HepG2 (cell line): ENCODE results near the gene DUS2. TPM values are rescaled to one million over a fixed set of nuclear protein-coding genes. Genes with fewer than 3 reads are reported as not detected.

Source experiments
- ARID2 ChIP-seq: sonication (generic); formaldehyde crosslinking; IDR thresholded peaks from 2 replicates; pipeline ENCODE4 v1.8.1; 2022; ENCODE audit warnings: mild to moderate bottlenecking, missing genetic modification reagents, borderline replicate concordance
- BCL6 ChIP-seq: IDR thresholded peaks from 2 replicates; pipeline ENCODE4 v1.6.1; 2016; ENCODE audit warnings: missing genetic modification reagents, missing compliant biosample characterization
- BHLHE40 ChIP-seq: IDR thresholded peaks from 2 replicates; pipeline ENCODE4 v1.6.1; 2011; ENCODE audit warnings: low read length, improper control_type of control experiment
- EP300 ChIP-seq, 3 experiments: sonication (generic) in 1 of 3; formaldehyde crosslinking in 1 of 3; IDR thresholded peaks; 2 replicates each; pipeline versions ENCODE4 v1.5.1 to v1.6.1; 2011 to 2020; ENCODE audit warnings: low read depth in 2 of 3, low read length in 2 of 3, borderline replicate concordance in 1 of 3, improper control_type of control experiment in 1 of 3, mild to moderate bottlenecking in 1 of 3, missing genetic modification reagents in 1 of 3, moderate library complexity in 1 of 3
- FOXA1 ChIP-seq, 2 experiments: fragments of 450-650 bp in 1 of 2; sonication (generic) in 1 of 2; formaldehyde crosslinking in 1 of 2; IDR thresholded peaks; 2 replicates each; pipeline versions ENCODE4 v1.4.0 to v1.6.1; 2016 to 2020; ENCODE audit warnings: missing genetic modification reagents in 1 of 2
- GATAD1 ChIP-seq: IDR thresholded peaks from 2 replicates; pipeline ENCODE4 v1.6.1; 2016; ENCODE audit warnings: missing genetic modification reagents, missing compliant biosample characterization
- HOMEZ ChIP-seq: IDR thresholded peaks from 2 replicates; pipeline ENCODE4 v1.6.1; 2016; ENCODE audit warnings: low read depth
- IKZF5 ChIP-seq: IDR thresholded peaks from 2 replicates; pipeline ENCODE4 v1.6.1; 2018; ENCODE audit warnings: missing genetic modification reagents, mild to moderate bottlenecking, missing compliant biosample characterization
- ISL2 ChIP-seq: sonication (generic); formaldehyde crosslinking; IDR thresholded peaks from 2 replicates; pipeline ENCODE4 v1.5.0; 2020; ENCODE audit warnings: missing genetic modification reagents
- JUNB ChIP-seq: sonication (generic); formaldehyde crosslinking; IDR thresholded peaks from 2 replicates; pipeline ENCODE4 v1.8.0; 2022; ENCODE audit warnings: missing genetic modification reagents, mild to moderate bottlenecking, borderline replicate concordance
- KAT8 ChIP-seq: IDR thresholded peaks from 2 replicates; pipeline ENCODE4 v1.6.1; 2016; ENCODE audit warnings: missing genetic modification reagents, missing compliant biosample characterization
- MIXL1 ChIP-seq: IDR thresholded peaks from 2 replicates; pipeline ENCODE4 v1.6.1; 2016
- RXRB ChIP-seq: IDR thresholded peaks from 2 replicates; pipeline ENCODE4 v1.6.1; 2016; ENCODE audit warnings: borderline replicate concordance, missing genetic modification reagents, missing compliant biosample characterization
- SOX13 ChIP-seq, 3 experiments: fragments of 450-650 bp in 1 of 3; sonication (generic) in 1 of 3; formaldehyde crosslinking in 1 of 3; IDR thresholded peaks in 2 of 3; conservative IDR thresholded peaks in 1 of 3; 2 replicates each; pipeline versions ENCODE4 v1.5.0 to v1.6.1; 2016 to 2020; ENCODE audit warnings: antibody characterized with exemption in 1 of 3, mild to moderate bottlenecking in 1 of 3, missing compliant biosample characterization in 1 of 3, missing genetic modification reagents in 1 of 3, moderate library complexity in 1 of 3
- TBX3 ChIP-seq: fragments of 450-650 bp; IDR thresholded peaks from 2 replicates; pipeline ENCODE4 v1.6.1; 2017; ENCODE audit warnings: antibody characterized with exemption, mild to moderate bottlenecking, inconsistent platforms, borderline replicate concordance
- THAP11 ChIP-seq: IDR thresholded peaks from 2 replicates; pipeline ENCODE4 v1.6.1; 2016; ENCODE audit warnings: missing biosample characterization, missing genetic modification reagents
- XBP1 ChIP-seq: sonication (generic); formaldehyde crosslinking; IDR thresholded peaks from 2 replicates; pipeline ENCODE4 v1.5.0; 2020; ENCODE audit warnings: missing genetic modification reagents
- YEATS4 ChIP-seq: sonication (generic); formaldehyde crosslinking; IDR thresholded peaks from 2 replicates; pipeline ENCODE4 v1.4.0; 2020; ENCODE audit warnings: missing genetic modification reagents, borderline replicate concordance
- ZNF24 ChIP-seq: fragments of 450-650 bp; IDR thresholded peaks from 2 replicates; pipeline ENCODE4 v1.6.1; 2017; ENCODE audit warnings: antibody characterized with exemption, mild to moderate bottlenecking
- ZNF383 ChIP-seq: sonication (generic); formaldehyde crosslinking; IDR thresholded peaks from 2 replicates; pipeline ENCODE4 v1.4.0; 2020; ENCODE audit warnings: missing genetic modification reagents, mild to moderate bottlenecking, borderline replicate concordance
- ZNF510 ChIP-seq: sonication (generic); formaldehyde crosslinking; IDR thresholded peaks from 2 replicates; pipeline ENCODE4 v1.4.0; 2020; ENCODE audit warnings: low read depth, mild to moderate bottlenecking, missing genetic modification reagents
- ZNF703 ChIP-seq: sonication (generic); formaldehyde crosslinking; IDR thresholded peaks from 2 replicates; pipeline ENCODE4 v1.5.1; 2020; ENCODE audit warnings: missing genetic modification reagents, mild to moderate bottlenecking, moderate library complexity, borderline replicate concordance
- ZNF737 ChIP-seq: sonication (generic); formaldehyde crosslinking; IDR thresholded peaks from 2 replicates; pipeline ENCODE4 v1.5.0; 2020; ENCODE audit warnings: missing genetic modification reagents, mild to moderate bottlenecking, borderline replicate concordance
- ZNF83 ChIP-seq: sonication (generic); formaldehyde crosslinking; IDR thresholded peaks from 2 replicates; pipeline ENCODE4 v1.4.0; 2020; ENCODE audit warnings: missing genetic modification reagents, mild to moderate bottlenecking, borderline replicate concordance
- ZSCAN9 ChIP-seq: IDR thresholded peaks from 2 replicates; pipeline ENCODE4 v1.6.1; 2016; ENCODE audit warnings: borderline replicate concordance
- polyA plus RNA-seq, 8 experiments: library from polyadenylated mRNA; depleted of rRNA in 3 of 8; stranded (reverse) in 7 of 8; unstranded in 1 of 8; fragments of >200 nt; fragmentation: Illumina TruSeq in 4 of 8; extraction: Trizol in 4 of 8; gene quantifications; 2 replicates each; pipeline versions ENCODE4 v1.2.1 to v1.2.3, GENCODE V29; 2011 to 2016; ENCODE audit warnings: low read depth in 4 of 8, missing spikeins in 1 of 8, mixed read lengths in 1 of 8; ENCODE audit not compliant: insufficient read depth in 1 of 8
- total RNA-seq, 5 experiments: library from RNA; depleted of rRNA; stranded (reverse); fragments of >200 nt; fragmentation: Illumina TruSeq; extraction: Trizol; gene quantifications; 2 replicates each; pipeline ENCODE4 v1.2.3, GENCODE V29; 2016; ENCODE audit warnings: low read depth in 1 of 5
- TF ChIP-seq, protein P1 (sequence below): sonication (generic); IDR thresholded peaks from 2 replicates; pipeline ENCODE4 v1.6.1; 2016; ENCODE audit warnings: low read depth, borderline replicate concordance

DUS2 gene
- total and polyA plus RNA-seq, 2 of the 13 experiments (the other 11 are each of a cell fraction or from before 2014, with no cell fraction given): 17.8 to 25.1 TPM

DNA sequence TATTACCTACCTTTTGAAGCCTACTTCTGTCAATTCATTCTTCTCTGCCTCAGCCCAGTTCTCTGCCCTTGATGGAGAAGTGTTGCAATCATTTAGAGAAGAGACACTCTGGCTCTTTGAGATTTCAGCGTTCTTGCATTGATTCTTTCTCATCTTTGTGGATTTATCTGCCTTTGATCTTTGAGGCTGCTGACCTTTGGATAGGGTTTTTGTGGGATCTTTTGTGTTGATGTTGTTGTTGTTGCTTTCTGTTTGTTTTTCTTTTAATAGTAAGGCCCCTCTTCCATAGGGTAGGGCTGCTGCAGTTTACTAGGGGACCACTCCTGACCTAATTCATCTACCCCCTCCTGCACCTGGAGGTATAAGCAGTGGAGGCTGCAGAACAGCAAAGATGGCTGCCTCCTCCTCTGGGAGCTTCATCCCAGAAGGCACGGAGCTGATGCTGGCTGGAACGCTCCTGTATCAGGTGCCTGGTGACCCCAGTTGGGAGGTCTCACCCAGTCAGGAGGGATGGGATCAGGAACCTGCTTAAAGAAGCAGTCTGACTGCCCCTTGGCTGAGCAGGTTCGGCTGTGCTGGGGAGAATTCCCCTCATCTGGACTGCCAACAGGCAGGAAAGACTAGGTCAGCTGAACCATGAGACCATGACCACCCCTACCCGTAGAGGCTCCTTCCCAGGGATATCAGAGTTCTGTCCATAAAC is 90.1 kb downstream of the DUS2 start (continued):
- TF ChIP-seq BHLHE40: 0 out of 2 replicates have a peak, but pooled peaks have one; percentile 7
- 0 out of 2 replicates have a peak, but pooled peaks have one; percentile 80 for TF ChIP-seq ZNF510 (CRISPR knock-in tag)
- TF ChIP-seq ZNF737 (CRISPR knock-in tag): 0 out of 2 replicates have a peak, but pooled peaks have one; percentile 16
- TF ChIP-seq YEATS4 (CRISPR knock-in tag): 0 out of 2 replicates have a peak, but pooled peaks have one; percentile 22
- no peak for TF ChIP-seq XBP1 (CRISPR knock-in tag)
- peak; percentile 73; the same call in 1 of the 2 replicates for TF ChIP-seq ZSCAN9 (CRISPR knock-in tag)
- TF ChIP-seq MIXL1 (CRISPR knock-in tag): peak; percentile 57; the same call in 1 of the 2 replicates
- TF ChIP-seq ZNF24: peak; percentile 36; the same call in 1 of the 2 replicates
- TF ChIP-seq ZNF83 (CRISPR knock-in tag): no peak
- peak; percentile 96 for TF ChIP-seq RXRB (CRISPR knock-in tag)
- peak; percentile 92 for TF ChIP-seq BCL6 (CRISPR knock-in tag)
- peak; percentile 98 for TF ChIP-seq ISL2
- TF ChIP-seq, protein P1, sequence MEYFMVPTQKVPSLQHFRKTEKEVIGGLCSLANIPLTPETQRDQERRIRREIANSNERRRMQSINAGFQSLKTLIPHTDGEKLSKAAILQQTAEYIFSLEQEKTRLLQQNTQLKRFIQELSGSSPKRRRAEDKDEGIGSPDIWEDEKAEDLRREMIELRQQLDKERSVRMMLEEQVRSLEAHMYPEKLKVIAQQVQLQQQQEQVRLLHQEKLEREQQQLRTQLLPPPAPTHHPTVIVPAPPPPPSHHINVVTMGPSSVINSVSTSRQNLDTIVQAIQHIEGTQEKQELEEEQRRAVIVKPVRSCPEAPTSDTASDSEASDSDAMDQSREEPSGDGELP: 0 out of 2 replicates have a peak, but pooled peaks have one; percentile 6
- peak; percentile 82; the same call in 1 of the 2 replicates for TF ChIP-seq SOX13 (IDR thresholded peaks at IDR 0.05)
- peak in 1 of 2 experiments; percentile 97; a peak in 2 of 4 replicates for TF ChIP-seq SOX13 (CRISPR knock-in tag; conservative IDR thresholded peaks at IDR 0.05 in 1 of 2, IDR thresholded peaks at IDR 0.05 in 1 of 2)
- TF ChIP-seq HOMEZ (CRISPR knock-in tag): peak; percentile 87
- peak; percentile 54; the same call in 1 of the 2 replicates for TF ChIP-seq JUNB
- no peak for TF ChIP-seq ZNF383 (CRISPR knock-in tag)
- TF ChIP-seq KAT8 (CRISPR knock-in tag): peak; percentile 80
- no peak for TF ChIP-seq ZNF703 (CRISPR knock-in tag)
- peak; percentile 82 for TF ChIP-seq THAP11 (CRISPR knock-in tag)
- no peak for TF ChIP-seq FOXA1 (IDR thresholded peaks at IDR 0.05)
- TF ChIP-seq FOXA1 (CRISPR knock-in tag; IDR thresholded peaks at IDR 0.05): peak; percentile 22; the same call in 1 of the 2 replicates
- peak; percentile 48 to 97; a peak in 3 of 4 replicates for TF ChIP-seq EP300 (IDR thresholded peaks at IDR 0.05; ENCODE audit: low read depth in 2 of 2, low read length in 2 of 2)
- peak; percentile 92 for TF ChIP-seq EP300 (CRISPR knock-in tag; IDR thresholded peaks at IDR 0.05; ENCODE audit: borderline replicate concordance)
- peak; percentile 67 for TF ChIP-seq IKZF5 (CRISPR knock-in tag)
- peak; percentile 74; the same call in 1 of the 2 replicates for TF ChIP-seq ARID2
- TF ChIP-seq GATAD1 (CRISPR knock-in tag): peak; percentile 76
- peak; percentile 74; the same call in 1 of the 2 replicates for TF ChIP-seq TBX3
